GM21619 (cell line): ENCODE results near the gene PHF21A.

Experiments
- ATAC-seq: cut with Tn5 transposase; IDR thresholded peaks from one replicate; pipeline ENCODE4 v1.9.1; 2021; ENCODE audit not compliant: unreplicated experiment

PHF21A gene

GRCh38 chr11:45936511-45937054 is 184.7 kb downstream of the PHF21A start:
- no peak for ATAC-seq

GRCh38 chr11:45935349-45936064 is 185.7 kb downstream of the PHF21A start:
- no peak for ATAC-seq

DNA sequence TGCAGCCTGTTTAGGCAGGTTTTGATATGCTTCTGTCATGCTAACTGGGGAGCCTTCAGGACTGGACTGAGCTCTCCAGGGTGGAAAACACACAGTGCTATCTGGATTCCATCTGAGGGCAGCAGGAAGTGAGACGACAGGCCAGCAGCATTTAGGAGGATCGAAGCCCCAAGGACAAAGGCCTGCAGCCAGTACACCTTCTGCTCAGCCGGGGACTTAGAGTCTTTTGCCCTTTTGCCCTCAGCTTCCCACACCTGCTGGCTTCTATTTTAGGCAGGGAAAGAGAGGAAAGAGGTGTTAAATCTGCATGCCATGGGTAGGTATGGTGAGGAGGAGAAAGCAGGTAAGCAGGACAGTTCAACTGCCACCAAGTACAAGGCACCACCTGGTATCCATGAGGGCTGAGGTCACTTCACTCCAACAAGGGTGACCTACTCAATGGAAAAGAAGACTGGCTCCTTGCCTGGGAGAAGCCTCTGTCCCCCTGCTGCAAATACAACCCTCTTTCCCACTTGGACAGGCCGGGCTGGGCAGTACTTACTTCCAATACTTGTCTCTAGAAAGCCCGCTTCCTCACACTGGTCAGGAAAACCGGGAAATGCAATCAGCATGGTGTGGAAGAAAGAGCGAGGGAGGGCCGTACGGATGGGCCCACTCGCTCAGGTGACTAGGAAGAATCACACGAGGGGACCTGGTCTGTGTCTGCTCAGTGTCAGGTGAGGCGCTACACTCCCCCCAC is 186.5 kb downstream of the PHF21A start:
- no peak for ATAC-seq

- no peak for ATAC-seq
Measured at GRCh38 chr11:45933846-45934579, 187.2 kb downstream of the PHF21A start.

DNA sequence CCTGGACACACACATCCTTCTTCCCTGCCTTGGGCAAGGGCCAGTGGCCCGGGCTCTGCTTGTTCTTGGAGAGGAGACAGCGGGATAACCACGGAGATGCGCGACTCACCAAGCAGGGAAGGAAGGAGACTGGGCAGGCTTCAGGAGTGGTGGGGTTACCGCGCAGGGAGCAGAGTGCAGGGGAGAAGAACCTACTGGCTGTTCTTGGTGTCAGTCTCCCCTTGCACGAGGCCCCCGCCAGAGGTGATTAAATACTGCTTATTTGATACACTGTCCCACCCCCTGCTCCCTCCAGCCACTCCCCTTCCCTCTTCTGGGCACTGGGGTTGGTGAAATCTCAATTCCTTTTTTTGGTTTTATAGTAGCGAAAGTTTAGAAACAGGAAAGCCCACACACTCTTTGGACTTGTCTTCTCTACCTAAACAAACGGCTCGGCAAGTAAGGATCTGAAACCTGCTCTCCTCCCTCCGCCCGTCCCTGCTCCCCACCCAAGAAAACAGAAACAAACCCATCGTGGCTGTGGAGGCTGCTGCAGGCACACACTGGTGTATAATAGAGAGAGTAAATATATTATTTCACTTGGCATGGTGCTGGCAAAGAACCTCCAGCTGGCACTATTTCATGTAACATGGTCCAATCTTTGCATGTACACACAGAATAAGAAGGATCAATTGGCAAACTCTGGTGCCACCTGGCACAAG is 188.0 kb downstream of the PHF21A start:
- no peak for ATAC-seq

DNA sequence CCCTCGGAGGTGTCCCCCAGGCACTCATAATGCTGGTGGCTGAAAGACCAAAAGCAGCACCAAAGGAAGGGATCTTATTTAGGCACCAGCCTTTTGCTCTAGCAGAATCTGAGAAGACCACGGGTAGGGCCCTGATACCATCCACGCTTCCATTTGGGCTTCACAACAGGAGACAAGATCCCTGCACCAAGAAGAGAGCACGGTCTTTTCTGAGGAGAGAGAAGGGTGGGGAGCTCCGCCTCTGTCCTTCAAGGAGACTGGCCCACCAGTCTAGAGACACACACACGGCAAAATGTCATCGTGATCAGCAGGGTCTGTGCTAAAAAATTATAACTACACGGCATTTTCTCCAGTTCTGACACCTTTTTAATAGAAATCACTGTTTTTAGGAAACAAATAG is 189.0 kb downstream of the PHF21A start:
- no peak for ATAC-seq

GRCh38 chr11:45931739-45932138 is 189.5 kb downstream of the PHF21A start:
- no peak for ATAC-seq

DNA sequence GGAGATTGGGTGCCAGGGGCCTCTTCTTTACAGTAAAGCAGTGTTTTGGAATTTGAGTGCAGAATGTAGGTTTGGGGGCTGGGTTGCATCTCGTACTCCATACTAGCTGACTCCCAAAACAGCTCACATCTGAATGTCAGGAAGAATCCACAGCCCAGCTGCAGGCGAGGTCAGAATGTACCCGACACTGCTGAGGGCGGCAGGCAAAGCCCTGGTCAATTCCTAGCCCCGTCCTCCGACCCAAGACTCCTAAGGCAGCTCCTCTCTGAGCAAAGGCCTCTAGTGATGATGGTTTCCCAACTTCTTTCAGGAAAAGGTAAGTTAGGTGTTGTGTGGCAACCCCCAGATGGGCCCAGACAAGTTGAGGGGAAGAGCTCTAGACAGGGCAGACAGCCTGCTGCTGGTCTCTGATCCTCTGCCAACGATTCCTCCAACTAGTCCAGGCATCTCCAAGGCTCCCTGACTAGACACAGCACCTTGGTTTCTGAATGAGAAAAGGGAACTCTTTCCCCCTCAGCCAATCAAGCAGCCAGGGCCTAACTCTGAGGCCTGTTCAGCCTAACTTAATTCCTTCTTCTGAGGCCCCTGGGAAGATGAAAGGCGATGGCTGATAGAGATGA is 190.2 kb downstream of the PHF21A start:
- ATAC-seq, result no peak

GRCh38 chr11:45930031-45930794 is 191.0 kb downstream of the PHF21A start:
- peak; percentile 94 for ATAC-seq

DNA sequence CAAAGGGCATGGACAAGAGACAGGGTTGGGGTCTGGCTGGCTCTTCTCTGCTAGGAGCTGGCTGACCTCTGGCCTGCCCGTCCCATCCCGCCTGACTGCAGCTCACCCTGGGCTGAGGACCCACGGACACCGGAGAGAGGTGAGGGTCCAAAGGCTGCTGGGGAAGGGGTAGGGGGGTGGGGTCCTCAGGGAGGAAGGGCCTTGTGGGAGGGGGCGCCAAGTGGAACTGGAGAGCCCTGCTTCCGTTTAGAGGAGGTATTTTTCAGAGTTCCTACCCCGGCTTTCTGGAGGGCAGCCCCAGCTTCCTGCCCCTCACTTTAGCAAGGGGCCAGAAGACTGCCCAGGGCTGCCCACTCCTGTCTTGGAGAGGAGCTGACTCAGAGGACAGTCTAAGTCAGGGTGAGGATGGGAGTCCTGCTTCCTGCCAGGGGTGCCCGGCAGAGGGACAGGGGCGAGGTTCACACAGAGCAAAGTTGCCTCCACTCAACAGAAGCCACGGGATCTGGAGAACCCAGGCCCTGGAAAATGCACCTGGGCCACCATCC is 191.7 kb downstream of the PHF21A start:
- ATAC-seq, result peak; percentile 16

DNA sequence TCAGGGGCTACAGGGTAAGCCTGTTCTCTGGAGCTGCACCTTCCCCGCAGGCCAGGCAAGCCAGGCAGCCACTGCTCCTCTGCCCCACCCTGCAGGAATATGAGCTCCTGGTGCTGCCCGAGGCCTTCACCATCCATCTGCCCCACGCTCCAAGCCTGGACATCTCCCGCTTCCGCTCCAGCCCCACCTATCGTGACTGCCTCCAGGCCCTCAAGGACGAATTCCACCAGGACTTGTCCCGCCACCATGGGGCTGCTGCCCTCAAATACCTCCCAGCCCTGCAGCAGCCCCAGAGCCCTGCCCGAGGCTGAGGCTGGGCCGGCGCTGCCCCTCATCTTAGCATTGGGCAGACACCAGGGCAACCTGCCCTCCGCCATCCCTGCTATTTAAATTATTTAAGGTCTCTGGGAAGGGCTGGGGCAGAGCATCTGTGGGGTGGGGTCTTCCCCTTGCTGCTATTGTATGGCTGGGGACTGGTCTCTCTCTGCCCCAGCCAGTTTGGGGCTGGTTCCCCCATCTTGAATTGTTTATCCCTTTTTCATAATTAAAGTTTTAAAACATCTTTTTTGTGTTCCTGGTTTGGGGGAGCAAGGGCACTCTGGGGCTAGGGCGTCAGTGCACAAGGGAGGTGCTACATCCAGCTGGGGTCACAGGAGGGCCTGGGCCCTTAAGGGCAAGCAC is 192.6 kb downstream of the PHF21A start:
- no peak for ATAC-seq

DNA sequence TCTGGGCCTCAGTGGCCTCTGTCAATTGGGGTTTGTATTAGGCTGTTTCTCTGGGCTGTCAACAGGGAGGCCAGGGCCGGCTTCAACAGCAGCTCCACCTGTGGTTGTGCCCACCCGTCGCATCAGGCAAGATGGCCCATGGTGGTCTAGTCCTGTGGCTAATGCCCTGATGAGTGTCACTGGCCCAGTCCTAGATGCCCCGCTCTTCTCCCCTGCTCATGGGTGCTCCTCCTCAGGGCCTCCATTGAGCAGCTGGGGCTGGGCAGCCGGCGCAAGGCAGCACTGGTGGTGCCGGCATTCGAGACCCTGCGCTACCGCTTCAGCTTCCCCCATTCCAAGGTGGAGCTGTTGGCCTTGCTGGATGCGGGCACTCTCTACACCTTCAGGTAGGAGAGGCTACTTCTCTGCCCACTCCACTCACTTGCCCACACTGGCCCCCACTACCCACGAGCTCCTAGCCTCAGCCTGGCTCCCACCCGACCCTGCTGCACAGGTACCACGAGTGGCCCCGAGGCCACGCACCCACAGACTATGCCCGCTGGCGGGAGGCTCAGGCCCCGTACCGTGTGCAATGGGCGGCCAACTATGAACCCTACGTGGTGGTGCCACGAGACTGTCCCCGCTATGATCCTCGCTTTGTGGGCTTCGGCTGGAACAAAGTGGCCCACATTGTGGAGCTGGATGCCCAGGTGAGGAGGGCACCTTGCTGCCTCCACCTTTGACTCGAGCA is 193.4 kb downstream of the PHF21A start:
- ATAC-seq, result no peak

- no peak for ATAC-seq
Measured at GRCh38 chr11:45927332-45927683, 193.9 kb downstream of the PHF21A start.

GRCh38 chr11:45926536-45927331 is 194.5 kb downstream of the PHF21A start:
- ATAC-seq, result no peak

- ATAC-seq, result no peak
Measured at GRCh38 chr11:45926001-45926401, 195.3 kb downstream of the PHF21A start.

DNA sequence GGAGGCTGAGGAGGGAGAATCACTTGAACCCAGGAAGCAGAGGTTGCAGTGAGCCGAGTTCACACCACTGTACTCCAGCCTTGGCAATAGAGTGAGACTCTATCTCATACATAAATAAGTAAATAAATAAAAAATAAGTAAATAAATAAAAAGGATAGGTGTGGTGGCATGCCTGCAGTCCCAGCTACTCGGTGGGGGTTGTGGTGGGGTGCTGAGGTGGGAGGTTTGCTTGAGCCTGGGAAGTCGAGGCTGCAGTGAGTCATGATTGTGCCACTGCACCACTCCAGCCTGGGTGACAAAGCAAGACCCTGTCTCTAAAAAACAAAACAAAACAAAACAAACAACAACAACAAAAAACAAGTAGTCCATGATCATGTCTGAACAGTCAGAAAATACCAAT is 195.7 kb downstream of the PHF21A start:
- ATAC-seq, result no peak

DNA sequence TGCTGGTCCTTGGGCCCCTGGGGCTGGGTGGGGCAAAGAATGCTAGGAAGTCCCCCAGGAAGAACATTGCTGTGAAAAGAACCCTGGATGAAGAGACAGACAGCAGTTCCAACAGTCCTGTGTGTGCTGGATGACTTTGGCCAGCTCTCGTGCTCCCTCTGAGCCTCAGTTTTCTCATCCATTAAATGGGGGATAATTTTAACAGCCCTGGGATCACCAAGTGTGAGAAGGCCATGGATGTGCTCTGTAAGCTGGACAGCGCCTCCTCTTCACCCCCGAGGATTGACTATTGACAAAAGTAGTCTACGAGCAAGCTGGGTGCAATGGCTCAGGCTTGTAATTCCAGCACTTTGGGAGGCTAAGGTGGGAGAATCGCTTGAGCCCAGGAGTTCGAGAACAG is 196.3 kb downstream of the PHF21A start:
- ATAC-seq, result no peak
